ENCODE data around the gene NKX1-2.
A peak's percentile ranks its signal among the peaks of the same experiment; 100 is the strongest.

NKX1-2 gene

DNA sequence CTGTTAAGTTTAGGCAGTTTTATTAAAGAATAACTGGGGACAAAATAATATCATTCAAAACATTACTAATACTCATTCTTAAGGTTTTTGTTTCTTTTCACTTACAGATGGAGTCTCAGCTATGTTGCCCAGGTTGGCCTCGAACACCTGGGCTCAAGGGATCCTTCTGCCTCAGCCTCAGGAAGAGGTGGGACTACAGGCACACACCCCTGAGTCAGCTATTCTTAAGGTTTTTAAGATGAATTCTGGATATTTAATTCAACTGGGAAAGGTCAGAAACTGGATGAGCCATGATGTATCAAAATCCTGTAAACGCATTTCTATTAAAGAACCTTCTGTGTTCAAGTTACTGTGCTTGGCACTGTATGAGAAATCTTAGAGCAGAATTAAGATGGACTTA, 34.6 kb downstream of the NKX1-2 start:
- DNase-seq (ENCODE audit: low read depth) = no peak

DNA sequence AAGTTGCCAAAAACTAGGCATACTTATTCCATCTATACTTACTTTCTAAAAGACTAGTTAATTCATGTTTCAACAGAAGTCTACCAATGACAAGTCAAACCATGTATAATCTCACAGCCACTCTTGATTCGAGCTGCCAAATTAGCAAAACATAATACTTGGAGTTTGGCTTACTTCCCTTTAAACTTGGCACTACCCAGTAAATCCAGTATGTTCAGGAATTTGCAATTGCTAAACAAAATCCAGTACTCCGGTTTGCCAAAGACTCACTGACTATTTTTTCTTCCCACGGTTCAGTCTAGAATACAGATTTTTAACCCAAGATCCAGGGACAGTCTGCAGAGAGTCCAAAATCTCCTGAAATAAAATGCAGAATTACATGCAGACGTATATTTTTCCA, 35.8 kb downstream of the NKX1-2 start:
- no peak for DNase-seq (ENCODE audit: low read depth)

DNA sequence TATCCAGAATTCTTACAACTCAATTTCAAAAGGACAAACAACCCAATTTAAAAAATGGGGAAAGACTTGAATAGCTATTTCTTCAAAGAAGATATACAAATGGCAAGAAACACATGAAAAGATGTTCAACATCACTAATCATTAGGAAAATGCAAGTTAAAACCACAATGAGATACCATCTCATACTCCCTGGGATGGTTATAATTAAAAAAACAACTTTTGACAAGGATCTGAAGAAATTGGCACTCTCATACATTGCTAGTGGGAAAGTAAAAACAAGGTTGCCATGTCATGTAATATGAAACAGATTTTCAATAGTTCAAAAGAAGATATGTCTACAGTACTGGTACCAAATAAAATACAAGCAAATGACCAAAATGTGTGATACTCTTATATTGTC, 40.1 kb downstream of the NKX1-2 start:
- DNase-seq (ENCODE audit: low read depth) = no peak

DNA sequence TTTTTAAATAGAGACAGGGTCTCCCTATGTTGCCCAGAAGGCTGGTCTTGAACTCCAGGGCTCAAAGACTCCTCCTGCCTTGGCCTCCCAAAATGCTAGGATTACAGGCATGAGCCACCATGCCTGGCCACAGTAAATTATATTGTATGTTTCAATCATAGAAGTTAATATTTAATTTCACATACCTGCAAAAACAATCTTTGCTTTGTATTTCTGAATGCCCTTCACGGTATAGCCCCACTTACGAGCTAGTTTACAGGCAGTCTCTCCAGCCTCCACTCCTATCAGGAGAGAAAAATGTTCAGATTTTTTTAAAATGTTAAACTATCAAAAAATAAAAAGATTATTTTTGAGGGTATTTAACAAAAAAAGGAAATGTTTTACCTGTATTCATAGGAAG, 41.5 kb downstream of the NKX1-2 start:
- DNase-seq (ENCODE audit: low read depth) = no peak

DNA sequence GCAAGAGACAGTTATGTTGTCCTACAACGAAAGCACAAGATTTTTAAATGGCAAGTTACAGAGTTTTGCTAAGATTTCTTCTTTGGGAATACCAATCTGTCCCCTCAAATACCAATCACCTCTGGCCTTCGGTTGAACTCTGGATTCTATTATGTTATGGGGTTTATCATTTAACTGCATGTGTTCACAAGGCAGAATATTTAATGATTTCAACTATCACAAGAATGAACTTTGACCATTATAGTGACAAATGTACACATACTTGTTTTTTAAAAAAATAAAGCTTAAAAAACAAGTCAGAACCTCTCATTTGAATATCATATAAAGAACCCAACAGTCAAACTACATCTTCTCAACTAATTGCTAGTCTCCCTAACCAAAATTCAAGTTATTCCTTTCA, 42.4 kb downstream of the NKX1-2 start:
- DNase-seq (ENCODE audit: low read depth) = no peak

DNA sequence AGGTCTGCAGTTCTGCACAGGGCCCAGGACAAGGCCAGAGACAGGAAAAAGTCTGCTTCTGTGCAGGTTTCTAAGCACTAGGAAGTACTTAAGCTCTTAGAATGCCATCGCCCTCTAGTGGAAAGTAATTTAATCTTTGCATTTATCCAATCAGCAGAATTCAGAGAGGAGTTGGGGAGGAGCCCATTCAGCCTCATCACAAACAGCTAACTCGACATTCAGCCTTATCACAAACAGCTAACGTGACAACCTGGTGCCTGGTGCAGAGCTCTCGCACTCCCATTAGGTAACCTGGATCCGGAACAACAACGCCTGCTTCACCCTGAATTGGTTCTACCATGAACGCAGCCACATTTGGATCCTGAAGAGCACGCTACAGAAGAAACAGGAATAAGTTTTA, 46.3 kb downstream of the NKX1-2 start:
- peak; percentile 78 for DNase-seq (ENCODE audit: low read depth)

DNA sequence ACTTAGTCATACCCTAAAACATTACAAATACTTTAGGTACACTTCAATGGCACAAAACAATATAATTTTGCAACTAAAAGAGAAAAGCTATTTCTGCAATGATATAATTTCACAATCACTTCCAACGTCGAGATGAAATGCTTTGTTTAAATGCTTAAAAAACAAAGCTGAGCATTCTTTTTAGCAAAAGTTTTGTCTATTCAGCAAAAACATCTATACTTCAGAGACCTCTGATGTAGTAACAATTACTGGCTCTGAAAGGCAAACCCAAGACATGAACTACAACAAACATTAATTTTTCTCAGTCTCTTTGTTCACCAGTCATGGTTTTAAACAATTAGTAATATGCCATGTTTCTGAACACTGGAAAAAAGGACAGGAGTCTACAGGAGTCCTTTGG, 47.6 kb downstream of the NKX1-2 start:
- no peak for DNase-seq (ENCODE audit: low read depth)

DNA sequence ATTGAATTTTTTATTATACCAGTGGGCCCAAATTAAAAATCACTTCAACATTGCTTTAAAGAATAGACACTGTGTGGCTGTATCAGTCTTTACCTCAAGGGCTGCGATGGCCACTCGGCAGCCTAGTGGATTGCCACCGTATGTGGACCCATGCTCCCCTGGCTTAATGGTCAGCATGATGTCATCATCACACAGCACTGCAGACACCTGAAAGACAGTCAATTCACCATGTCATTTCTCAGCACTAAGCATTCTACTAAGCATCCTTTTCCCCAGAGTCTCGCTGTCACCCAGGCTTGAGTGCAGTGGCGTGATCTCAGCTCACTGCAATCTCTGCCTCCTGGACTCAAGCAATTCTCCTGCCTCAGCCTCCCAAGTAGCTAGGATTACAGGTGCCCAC, 48.2 kb downstream of the NKX1-2 start:
- no peak for DNase-seq (ENCODE audit: low read depth)
